Activated naive CD4-positive, alpha-beta T cell treated with anti-CD3 and anti-CD28 coated beads, Interleukin-2, amount 10 ng/mL, durations not matched to agents 5 hours and 36 hours (primary cell): ENCODE data around the gene TAT. TPM values are rescaled to one million over a fixed set of nuclear protein-coding genes. Genes with fewer than 3 reads are reported as not detected.

Source experiments
- total RNA-seq, 2 experiments: library from RNA; stranded (reverse); gene quantifications; one replicate each; pipeline ENCODE4 v1.2.3, GENCODE V29; 2021

Gene TAT
- not detected for total RNA-seq

GRCh38 chr16:71576971-71577370 lies at the start of gene TAT:
Gene TAT (minus strand): TSS chr16:71577092. CDS start chr16:71576415, 677 bp downstream.

GRCh38 chr16:71626018-71626857 lies 49.3 kb upstream of the TAT start, which contains the start of gene MARVELD3:
Gene MARVELD3 (plus strand): TSS chr16:71626184. CDS start chr16:71626230, 46 bp downstream.

GRCh38 chr16:71526111-71526631 lies 50.7 kb downstream of the TAT start, which contains the start of gene CHST4:
Gene CHST4 (plus strand): TSS chr16:71526426. CDS start chr16:71536678, 10,252 bp downstream.

Other genes with a start within 250 kb of the TAT start
- not detected for gene CALB2, start 218.4 kb downstream of the TAT start, total RNA-seq
- gene TLE7, start 135.0 kb downstream of the TAT start, total RNA-seq: not detected
- 1 to 10 TPM; 5.7 to 7.9 TPM for gene ZNF23, start 114.8 kb downstream of the TAT start, total RNA-seq
- gene ZNF19, start 87.8 kb downstream of the TAT start, total RNA-seq: 1 to 10 TPM; 2.9 to 3.0 TPM
- gene CHST4, start 50.7 kb downstream of the TAT start, total RNA-seq: not detected
- gene MARVELD3, start 49.1 kb upstream of the TAT start, total RNA-seq: not detected
- gene PHLPP2, start 147.6 kb upstream of the TAT start, total RNA-seq: 1 to 10 TPM; 3.7 TPM
- gene AP1G1, start 231.7 kb upstream of the TAT start, total RNA-seq: 10 to 100 TPM; 78.0 to 84.5 TPM